HG02571 (cell line): Measurements from ENCODE around the gene HSF2BP.
"Not testable (repeated sequence)": the region's sequence is repeated elsewhere in the genome, so short reads cannot be mapped to it uniquely, and the experiment has no call there.

ENCODE experiments used
- ATAC-seq: cut with Tn5 transposase; IDR thresholded peaks from one replicate; pipeline ENCODE4 v1.9.1; 2021; ENCODE audit warnings: mild to moderate bottlenecking, moderate library complexity; ENCODE audit not compliant: unreplicated experiment

Gene HSF2BP

GRCh38 chr21:43688906-43689305, 29.6 kb upstream of the HSF2BP start:
- no peak for ATAC-seq

GRCh38 chr21:43687566-43688399, 28.5 kb upstream of the HSF2BP start:
- no peak for ATAC-seq

- no peak for ATAC-seq
These were observed 27.7 kb upstream of the HSF2BP start for GRCh38 chr21:43686811-43687565.

GRCh38 chr21:43684424-43684823, 25.1 kb upstream of the HSF2BP start:
- ATAC-seq = no peak

- no peak for ATAC-seq
These were observed 22.4 kb upstream of the HSF2BP start for GRCh38 chr21:43681650-43682049.

GRCh38 chr21:43680421-43680820, 21.1 kb upstream of the HSF2BP start:
- not testable (repeated sequence) for ATAC-seq

- ATAC-seq = no peak
These were observed 20.7 kb upstream of the HSF2BP start for GRCh38 chr21:43679951-43680350.

- no peak for ATAC-seq
These were observed 17.1 kb upstream of the HSF2BP start for GRCh38 chr21:43676391-43676790.

GRCh38 chr21:43675871-43676270, 16.6 kb upstream of the HSF2BP start:
- no peak for ATAC-seq

- ATAC-seq = no peak
These were observed 10.7 kb upstream of the HSF2BP start for GRCh38 chr21:43669828-43670605.

GRCh38 chr21:43667191-43667904, 8.1 kb upstream of the HSF2BP start:
- ATAC-seq = no peak

GRCh38 chr21:43665879-43666278, 6.6 kb upstream of the HSF2BP start:
- no peak for ATAC-seq

GRCh38 chr21:43664358-43664757, 5.1 kb upstream of the HSF2BP start:
- ATAC-seq = no peak

- no peak for ATAC-seq
These were observed 3.7 kb upstream of the HSF2BP start for GRCh38 chr21:43663033-43663432.

- no peak for ATAC-seq
These were observed 3.0 kb upstream of the HSF2BP start for GRCh38 chr21:43662286-43662685.

- no peak for ATAC-seq
These were observed 536 bp downstream of the HSF2BP start for GRCh38 chr21:43658769-43659135.

GRCh38 chr21:43658088-43658741, 1.1 kb downstream of the HSF2BP start:
- no peak for ATAC-seq

GRCh38 chr21:43657355-43658087, 1.8 kb downstream of the HSF2BP start:
- ATAC-seq = no peak

GRCh38 chr21:43654806-43655489, 4.3 kb downstream of the HSF2BP start:
- ATAC-seq = no peak
